Astrocyte (in vitro differentiated cells and primary cell): ENCODE measurements around the gene GMDS. TPM values are rescaled to one million over a fixed set of nuclear protein-coding genes. Genes with fewer than 3 reads are reported as not detected.

Source experiments
- DNase-seq: peaks from one replicate; pipeline ENCODE4 v3.0.0-alpha.2; 2010; ENCODE audit warnings: low read depth
- FAIRE-seq: peaks from 2 replicates; lab custom pipeline; 2011; peaks lifted over from hg19 to GRCh38; lab: Jason Lieb, UNC
- H2AFZ ChIP-seq: 2 replicates; pipeline ENCODE4 v1.6.0; 2012; ENCODE audit warnings: low read depth, low read length, inconsistent platforms
- H3K27ac ChIP-seq: 2 replicates; pipeline ENCODE4 v1.5.1; 2011; ENCODE audit warnings: low read depth, low read length, inconsistent platforms
- H3K27me3 ChIP-seq: 2 replicates; pipeline ENCODE4 v1.6.0; 2011; ENCODE audit warnings: low read length, inconsistent platforms; ENCODE audit not compliant: insufficient read depth
- H3K36me3 ChIP-seq: 2 replicates; pipeline ENCODE4 v1.5.1; 2011; ENCODE audit warnings: low read length, inconsistent platforms; ENCODE audit not compliant: insufficient read depth
- H3K4me1 ChIP-seq: 2 replicates; pipeline ENCODE4 v1.5.1; 2011; ENCODE audit warnings: low read length, inconsistent platforms; ENCODE audit not compliant: insufficient read depth
- H3K4me2 ChIP-seq: 2 replicates; pipeline ENCODE4 v1.6.0; 2012; ENCODE audit warnings: low read length, inconsistent platforms
- H3K4me3 ChIP-seq: 2 replicates; pipeline ENCODE4 v1.5.1; 2011; ENCODE audit warnings: low read depth, mild to moderate bottlenecking, low read length, inconsistent platforms; ENCODE audit not compliant: insufficient read depth
- H3K79me2 ChIP-seq: 2 replicates; pipeline ENCODE4 v1.6.0; 2012; ENCODE audit warnings: mild to moderate bottlenecking, low read length, inconsistent platforms; ENCODE audit not compliant: insufficient read depth
- H3K9ac ChIP-seq: 2 replicates; pipeline ENCODE4 v1.6.0; 2012; ENCODE audit warnings: mild to moderate bottlenecking, low read length, inconsistent platforms
- H3K9me3 ChIP-seq: 2 replicates; pipeline ENCODE4 v1.5.1; 2012; ENCODE audit warnings: low read depth, mild to moderate bottlenecking, low read length, inconsistent platforms; ENCODE audit not compliant: insufficient read depth
- H4K20me1 ChIP-seq: 2 replicates; pipeline ENCODE4 v1.6.0; 2012; ENCODE audit warnings: low read length, inconsistent platforms; ENCODE audit not compliant: insufficient read depth
- H3K27ac Mint-ChIP-seq: one replicate; pipeline ENCODE4 v1.8.0; 2021; ENCODE audit warnings: mild to moderate bottlenecking, mixed read lengths; ENCODE audit not compliant: unreplicated experiment
- H3K27me3 Mint-ChIP-seq: one replicate; pipeline ENCODE4 v1.8.0; 2021; ENCODE audit warnings: low read depth, mixed read lengths; ENCODE audit not compliant: unreplicated experiment
- H3K36me3 Mint-ChIP-seq: one replicate; pipeline ENCODE4 v1.8.0; 2021; ENCODE audit warnings: low read depth, mixed read lengths; ENCODE audit not compliant: unreplicated experiment
- H3K4me1 Mint-ChIP-seq: one replicate; pipeline ENCODE4 v1.8.0; 2021; ENCODE audit warnings: low read depth, mixed read lengths; ENCODE audit not compliant: unreplicated experiment
- H3K4me3 Mint-ChIP-seq: one replicate; pipeline ENCODE4 v1.8.0; 2021; ENCODE audit warnings: mild to moderate bottlenecking, moderate library complexity, mixed read lengths; ENCODE audit not compliant: unreplicated experiment
- H3K9me3 Mint-ChIP-seq: one replicate; pipeline ENCODE4 v1.8.0; 2021; ENCODE audit warnings: mild to moderate bottlenecking, mixed read lengths; ENCODE audit not compliant: unreplicated experiment
- EZH2 ChIP-seq: IDR thresholded peaks from 2 replicates; pipeline ENCODE4 v1.6.1; 2012; ENCODE audit warnings: mild to moderate bottlenecking, low read length, inconsistent platforms; ENCODE audit not compliant: insufficient read depth
- total RNA-seq: library from RNA; stranded (reverse); gene quantifications from 2 replicates; pipeline ENCODE4 v1.2.1, GENCODE V29; 2021
- TF ChIP-seq, protein P1 (sequence below): IDR thresholded peaks from 2 replicates; pipeline ENCODE4 v1.5.1; 2011; ENCODE audit warnings: low read depth, mild to moderate bottlenecking, inconsistent platforms, low read length, moderate library complexity; ENCODE audit not compliant: insufficient read depth

The GMDS gene
- total RNA-seq, 1 donor from 2014 or later = 9.4 TPM

DNA sequence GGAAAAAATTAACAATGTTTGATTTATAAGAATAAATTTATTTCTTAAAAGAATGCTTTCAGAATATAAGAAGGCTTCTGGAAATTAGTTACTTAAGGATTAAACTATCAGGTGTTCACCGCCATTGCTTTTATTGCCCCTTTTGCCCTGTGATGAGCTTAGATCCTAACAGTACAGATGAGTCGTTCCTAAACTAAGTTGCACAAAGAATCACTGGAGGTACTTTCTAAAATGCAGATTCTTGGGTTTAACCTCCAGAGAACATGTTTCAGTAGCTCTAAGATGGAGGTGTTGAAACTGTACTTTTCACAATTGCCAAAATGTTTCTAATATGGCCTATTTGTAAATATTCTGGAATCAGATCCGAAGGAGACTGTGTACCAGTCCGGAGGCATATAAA, 211.9 kb downstream of the GMDS start:
- no peak overlapping the region for H3K4me3 ChIP-seq
- H3K36me3 Mint-ChIP-seq = no peaks in the 10 kb centered on the region
- H3K27me3 Mint-ChIP-seq = no peaks in the 10 kb centered on the region
- no peak overlapping the region for H3K27ac ChIP-seq
- H3K9ac ChIP-seq = no peak overlapping the region
- no peaks in the 10 kb centered on the region for H3K9me3 ChIP-seq
- no peak overlapping the region for H3K27ac Mint-ChIP-seq
- H3K27me3 ChIP-seq = no peaks in the 10 kb centered on the region
- peaks cover 8% of the 10 kb centered on the region for H3K4me1 Mint-ChIP-seq
- H4K20me1 ChIP-seq = no peaks in the 10 kb centered on the region
- FAIRE-seq (no peak), DNase-seq (no peak)
- TF ChIP-seq, protein P1, sequence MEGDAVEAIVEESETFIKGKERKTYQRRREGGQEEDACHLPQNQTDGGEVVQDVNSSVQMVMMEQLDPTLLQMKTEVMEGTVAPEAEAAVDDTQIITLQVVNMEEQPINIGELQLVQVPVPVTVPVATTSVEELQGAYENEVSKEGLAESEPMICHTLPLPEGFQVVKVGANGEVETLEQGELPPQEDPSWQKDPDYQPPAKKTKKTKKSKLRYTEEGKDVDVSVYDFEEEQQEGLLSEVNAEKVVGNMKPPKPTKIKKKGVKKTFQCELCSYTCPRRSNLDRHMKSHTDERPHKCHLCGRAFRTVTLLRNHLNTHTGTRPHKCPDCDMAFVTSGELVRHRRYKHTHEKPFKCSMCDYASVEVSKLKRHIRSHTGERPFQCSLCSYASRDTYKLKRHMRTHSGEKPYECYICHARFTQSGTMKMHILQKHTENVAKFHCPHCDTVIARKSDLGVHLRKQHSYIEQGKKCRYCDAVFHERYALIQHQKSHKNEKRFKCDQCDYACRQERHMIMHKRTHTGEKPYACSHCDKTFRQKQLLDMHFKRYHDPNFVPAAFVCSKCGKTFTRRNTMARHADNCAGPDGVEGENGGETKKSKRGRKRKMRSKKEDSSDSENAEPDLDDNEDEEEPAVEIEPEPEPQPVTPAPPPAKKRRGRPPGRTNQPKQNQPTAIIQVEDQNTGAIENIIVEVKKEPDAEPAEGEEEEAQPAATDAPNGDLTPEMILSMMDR = no peak
- no peak for TF ChIP-seq EZH2
- no peaks in the 10 kb centered on the region for H3K4me1 ChIP-seq
- no peak overlapping the region for H2AFZ ChIP-seq
- H3K79me2 ChIP-seq = no peaks in the 10 kb centered on the region
- no peak overlapping the region for H3K4me2 ChIP-seq
- no peaks in the 10 kb centered on the region for H3K36me3 ChIP-seq
- H3K9me3 Mint-ChIP-seq = no peaks in the 10 kb centered on the region
- H3K4me3 Mint-ChIP-seq = no peak overlapping the region

DNA sequence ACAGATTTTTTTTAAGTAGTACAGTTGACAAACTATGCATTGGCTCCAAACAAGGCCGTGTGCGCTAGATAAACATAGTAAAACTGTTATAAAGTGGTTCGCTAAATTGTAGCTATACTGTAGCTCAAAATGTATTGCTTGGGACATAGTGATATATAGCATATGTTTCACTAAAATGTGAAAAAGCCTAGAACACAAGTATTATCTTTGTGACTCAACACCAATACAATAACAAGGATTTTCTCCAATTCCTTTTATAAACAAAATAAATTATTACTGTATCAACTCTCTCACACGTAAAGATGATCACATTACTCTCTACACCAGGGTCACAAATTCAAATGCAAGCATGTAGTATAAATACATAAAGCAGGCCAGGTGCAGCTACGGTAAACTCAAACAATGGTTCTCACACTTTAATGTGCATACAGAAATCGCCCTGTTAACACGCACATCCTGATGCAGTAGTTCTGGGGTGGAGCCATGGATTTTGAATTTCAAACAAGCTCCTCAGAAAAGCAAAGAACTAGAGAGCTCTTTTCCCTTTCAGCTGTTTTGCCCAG, 214.6 kb downstream of the GMDS start:
- H3K36me3 ChIP-seq = no peaks in the 10 kb centered on the region
- TF ChIP-seq, protein P1 = no peak
- TF ChIP-seq EZH2 = no peak
- no peak overlapping the region for H3K4me3 Mint-ChIP-seq
- H3K27ac ChIP-seq = no peak overlapping the region
- no peaks in the 10 kb centered on the region for H3K9me3 Mint-ChIP-seq
- no peaks in the 10 kb centered on the region for H3K9me3 ChIP-seq
- no peaks in the 10 kb centered on the region for H3K27me3 Mint-ChIP-seq
- no peak overlapping the region for H3K4me3 ChIP-seq
- H2AFZ ChIP-seq = no peak overlapping the region
- no peaks in the 10 kb centered on the region for H3K4me1 Mint-ChIP-seq
- H3K9ac ChIP-seq = no peak overlapping the region
- FAIRE-seq (no peak), DNase-seq (no peak)
- no peaks in the 10 kb centered on the region for H3K27me3 ChIP-seq
- no peaks in the 10 kb centered on the region for H3K4me1 ChIP-seq
- H3K79me2 ChIP-seq = no peaks in the 10 kb centered on the region
- no peak overlapping the region for H3K27ac Mint-ChIP-seq
- no peaks in the 10 kb centered on the region for H4K20me1 ChIP-seq
- H3K4me2 ChIP-seq = no peak overlapping the region
- H3K36me3 Mint-ChIP-seq = no peaks in the 10 kb centered on the region

DNA sequence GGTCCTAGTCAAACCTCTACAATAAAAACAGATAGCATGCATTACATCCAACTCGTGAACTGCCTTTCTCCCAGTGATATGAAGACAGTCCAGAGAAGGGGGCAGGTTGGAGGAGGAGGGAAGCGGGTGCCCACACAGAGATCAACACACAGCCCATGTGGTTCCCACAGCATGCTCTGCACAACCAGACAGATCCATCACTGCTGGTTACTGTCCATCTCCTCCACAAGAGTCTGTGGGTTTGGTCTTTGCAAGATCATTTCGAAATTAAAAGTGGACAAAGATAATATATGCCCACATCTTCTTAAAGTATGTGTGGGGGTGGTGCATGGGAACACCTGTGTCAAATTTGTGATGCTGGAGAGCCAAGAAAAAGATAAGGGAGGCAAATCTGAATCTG, 215.5 kb downstream of the GMDS start:
- TF ChIP-seq, protein P1 = no peak
- no peak for TF ChIP-seq EZH2
- H2AFZ ChIP-seq = no peak overlapping the region
- no peak overlapping the region for H3K4me2 ChIP-seq
- no peak overlapping the region for H3K27ac ChIP-seq
- no peaks in the 10 kb centered on the region for H3K36me3 ChIP-seq
- DNase-seq = no peak
- no peaks in the 10 kb centered on the region for H3K27me3 Mint-ChIP-seq
- H3K4me3 ChIP-seq = no peak overlapping the region
- H3K79me2 ChIP-seq = no peaks in the 10 kb centered on the region
- H3K4me1 Mint-ChIP-seq = no peaks in the 10 kb centered on the region
- no peak overlapping the region for H3K4me3 Mint-ChIP-seq
- H3K9me3 ChIP-seq = no peaks in the 10 kb centered on the region
- H3K27ac Mint-ChIP-seq = no peak overlapping the region
- H3K4me1 ChIP-seq = no peaks in the 10 kb centered on the region
- H3K9me3 Mint-ChIP-seq = no peaks in the 10 kb centered on the region
- no peaks in the 10 kb centered on the region for H4K20me1 ChIP-seq
- H3K27me3 ChIP-seq = no peaks in the 10 kb centered on the region
- FAIRE-seq = no peak
- H3K9ac ChIP-seq = no peak overlapping the region
- no peaks in the 10 kb centered on the region for H3K36me3 Mint-ChIP-seq
